ENCODE data around the gene SLC33A1. TPM values are rescaled to one million over a fixed set of nuclear protein-coding genes. Genes with fewer than 3 reads are reported as not detected.
"Not testable (repeated sequence)": the region's sequence is repeated elsewhere in the genome, so short reads cannot be mapped to it uniquely, and the experiment has no call there.

The SLC33A1 gene
- total and polyA plus RNA-seq, 2 of the 8 experiments (the other 6 are each of a cell fraction or from before 2014, with no cell fraction given), result 15.6 to 24.2 TPM

DNA sequence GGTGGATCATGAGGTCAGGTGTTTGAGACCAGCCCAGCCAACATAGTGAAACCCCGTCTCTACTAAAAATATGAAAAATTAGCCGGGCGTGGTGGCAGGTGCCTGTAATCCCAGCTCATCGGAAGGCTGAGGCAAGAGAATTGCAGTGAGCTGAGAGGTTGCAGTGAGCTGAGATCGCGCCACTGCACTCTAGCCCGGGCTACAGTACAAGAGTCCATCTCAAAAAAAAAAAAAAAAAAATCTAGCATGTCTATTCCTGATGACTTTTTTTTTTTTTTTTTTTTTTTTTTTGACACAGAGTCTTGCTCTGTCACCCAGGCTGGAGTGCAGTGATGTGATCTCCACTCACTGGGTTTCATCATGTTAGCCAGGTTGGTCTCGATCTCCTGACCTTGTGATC, 32.1 kb upstream of the SLC33A1 start:
- not testable (repeated sequence) for H3K9ac ChIP-seq (replicated peaks in 1 of 4; ENCODE audit: extremely low read depth in 1 of 4, low read depth in 3 of 4, low read length in 3 of 4); H3K23ac ChIP-seq (ENCODE audit: insufficient read length); H3K18ac ChIP-seq (ENCODE audit: extremely low read depth, low read length); H2BK120ac ChIP-seq (replicated peaks; ENCODE audit: low read depth, low read length); H3K27me3 ChIP-seq (replicated peaks in 1 of 4; ENCODE audit: control insufficient read depth in 3 of 4, extremely low read depth in 1 of 4, insufficient read depth in 3 of 4, low read length in 3 of 4); H2AFZ ChIP-seq (ENCODE audit: low read length); H4K8ac ChIP-seq (ENCODE audit: extremely low read depth, insufficient read depth, low read length); H3K9me3 ChIP-seq (ENCODE audit: insufficient read depth in 2 of 2, low read depth in 1 of 2, low read length in 1 of 2); FAIRE-seq; H3K79me1 ChIP-seq (ENCODE audit: low read depth, low read length); H3K4me3 ChIP-seq (ENCODE audit: extremely low read depth in 1 of 4, insufficient read depth in 2 of 4, low read depth in 3 of 4, low read length in 4 of 4); H2BK15ac ChIP-seq (ENCODE audit: low read length); H3K56ac ChIP-seq (replicated peaks; ENCODE audit: insufficient read length, low read depth, low read length); H3K27ac ChIP-seq (ENCODE audit: low read depth, low read length); H3K4ac ChIP-seq (replicated peaks; ENCODE audit: insufficient read length, low read depth, low read length); H2BK12ac ChIP-seq (ENCODE audit: low read depth, low read length); H2AK5ac ChIP-seq (ENCODE audit: low read depth, low read length); H3K36me3 ChIP-seq (ENCODE audit: control insufficient read depth in 2 of 4, insufficient read depth in 4 of 4, low read length in 3 of 4); H2BK20ac ChIP-seq (ENCODE audit: low read length); H4K5ac ChIP-seq (ENCODE audit: insufficient read length, low read depth, low read length); H3K4me1 ChIP-seq (replicated peaks in 1 of 4; ENCODE audit: control insufficient read depth in 3 of 4, insufficient read depth in 4 of 4, low read length in 3 of 4); H3K14ac ChIP-seq (ENCODE audit: insufficient read length); H4K91ac ChIP-seq (replicated peaks; ENCODE audit: insufficient read length, low read length); H3K4me2 ChIP-seq (ENCODE audit: insufficient read depth in 1 of 2, low read depth in 2 of 2, low read length in 2 of 2); H2BK5ac ChIP-seq (ENCODE audit: low read depth, low read length); DNase-seq (ENCODE audit: low read depth in 1 of 2, low spot score in 2 of 2); H3K23me2 ChIP-seq (ENCODE audit: low read depth, low read length)
- CTCF ChIA-PET (ENCODE audit: partially characterized antibody), result interaction anchor here (0.6 to 1.4 kb wide), 4 partner anchors 15 to 1239 kb away, joined by 3 to 4 read pairs (median 3); no protein-coding TSS in a partner anchor
- WGBS, 2 experiments (ENCODE audit: extremely low coverage in 1 of 2, insufficient coverage in 1 of 2, insufficient read length in 1 of 2, insufficient replicate concordance in 2 of 2, low coverage in 1 of 2, low lambda C conversion rate in 2 of 2, missing lambda C conversion rate in 1 of 2), result 91% methylated on average over 8 of the region's 8 CpGs; no CpG with 5 or more reads in 1 of the 2 experiments
- POLR2A ChIA-PET (ENCODE audit: partially characterized antibody), result interaction anchor here (1.0 to 1.1 kb wide), 2 partner anchors 15 to 37 kb away, joined by 3 read pairs; no protein-coding TSS in a partner anchor
- H3K79me2 ChIP-seq (ENCODE audit: control insufficient read depth in 1 of 2, insufficient read depth in 2 of 2, low read length in 2 of 2), result peaks cover 6 to 99% of the 10 kb centered on the region in 2 experiments
- peaks cover 12% of the 10 kb centered on the region in 2 experiments for H4K20me1 ChIP-seq (replicated peaks in 1 of 2; ENCODE audit: control insufficient read depth in 1 of 2, insufficient read depth in 2 of 2, low read length in 2 of 2)
